NK-92 treated with Interleukin-12 subunit alpha and Interleukin-12 subunit beta, amount 100 ng/mL, for 24 hours (cell line): ENCODE measurements around the gene ZNF396.

ENCODE experiments used
- DNase-seq: peaks from one replicate; lab custom pipeline; 2025; lab: John Stamatoyannopoulos, UW

The ZNF396 gene

DNA sequence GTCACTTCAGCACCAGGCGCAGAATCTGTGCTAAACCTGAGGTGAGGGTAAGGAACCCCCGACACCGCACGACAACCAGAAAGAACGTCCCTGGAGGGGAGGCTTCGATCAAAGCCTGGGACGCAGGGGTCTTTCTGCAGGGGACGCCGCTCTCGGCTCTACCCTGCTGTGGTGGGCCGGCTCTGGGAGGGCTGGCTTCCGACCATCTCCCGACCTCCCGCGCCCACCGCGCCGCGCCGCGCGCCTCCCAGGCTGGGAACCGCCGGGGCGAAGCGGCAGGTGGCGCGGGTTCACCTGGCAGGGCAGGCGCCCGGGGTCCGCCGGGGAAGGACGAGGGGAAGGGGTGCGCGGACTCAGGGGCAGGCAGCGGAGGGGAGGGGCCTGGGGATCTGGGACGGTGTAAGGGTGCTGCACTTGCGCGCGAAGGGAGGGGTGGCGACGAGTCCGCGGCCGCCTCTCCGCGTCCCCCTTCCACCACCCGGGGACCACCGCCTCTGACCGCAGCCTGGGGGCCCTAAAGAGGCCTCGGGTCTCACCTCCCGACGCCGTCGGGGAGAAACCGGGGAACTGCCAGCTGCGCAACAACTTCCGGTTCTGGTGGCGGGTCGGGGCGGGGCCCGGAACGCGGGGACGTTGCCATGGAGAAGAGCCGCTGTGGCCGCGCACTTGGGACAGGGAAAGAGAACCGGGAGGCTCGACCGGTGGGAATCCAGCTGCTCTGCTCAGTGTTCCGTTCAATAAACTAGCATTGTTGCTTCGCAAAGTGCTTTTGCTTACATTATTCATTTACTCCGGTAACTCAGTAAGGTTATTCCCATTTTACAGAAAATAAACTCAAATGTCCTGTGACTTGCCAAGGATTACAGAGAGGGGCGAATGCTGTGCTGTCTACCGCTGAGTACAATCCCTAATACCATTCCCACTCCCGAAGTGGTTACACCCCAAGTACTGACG is at the start of gene ZNF396:
Gene ZNF396 (minus strand): TSS at position 596 of the 954 bp plus-strand sequence. CDS start 3,045 bp downstream, outside the sequence.
- DNase-seq, result no peak

DNA sequence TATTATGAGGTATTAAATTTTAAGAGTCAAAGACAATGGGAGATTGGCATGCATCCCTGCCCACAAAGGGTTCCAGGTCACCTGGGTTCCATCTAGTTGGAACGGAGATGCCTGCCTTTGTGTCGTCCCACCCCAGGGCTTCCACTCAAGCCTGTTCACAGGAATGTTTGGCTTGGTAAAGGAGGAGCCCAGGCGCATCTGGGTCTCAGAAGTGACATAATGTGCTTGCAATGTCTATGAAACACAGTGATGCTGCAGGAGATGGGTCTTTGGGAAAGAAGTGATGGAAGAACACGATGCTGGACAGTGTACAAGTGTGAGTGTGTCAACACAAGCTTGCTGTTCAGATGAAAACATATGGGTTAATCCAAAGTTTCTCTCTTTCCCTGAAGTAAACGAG is 49.6 kb upstream of the ZNF396 start:
- no peak for DNase-seq

DNA sequence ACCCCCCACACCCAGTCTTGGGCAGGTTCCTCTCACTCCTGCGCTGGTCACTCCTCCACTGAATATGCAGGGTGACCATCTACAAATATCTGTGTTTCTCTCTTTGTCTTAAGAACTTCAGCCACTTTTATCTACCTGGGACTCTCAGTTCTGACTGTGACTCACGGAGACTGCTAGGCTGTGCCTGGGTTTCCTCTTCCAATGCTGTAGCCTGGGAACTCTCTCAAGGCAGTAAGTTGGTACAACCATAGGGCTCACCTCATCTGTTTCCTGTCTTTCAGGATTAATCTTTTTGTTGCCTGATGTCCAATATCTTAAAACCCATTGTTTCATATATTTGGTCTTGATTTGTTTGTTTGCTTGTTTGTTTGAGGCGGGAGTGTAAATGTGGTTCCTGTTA is 47.2 kb upstream of the ZNF396 start:
- no peak for DNase-seq

DNA sequence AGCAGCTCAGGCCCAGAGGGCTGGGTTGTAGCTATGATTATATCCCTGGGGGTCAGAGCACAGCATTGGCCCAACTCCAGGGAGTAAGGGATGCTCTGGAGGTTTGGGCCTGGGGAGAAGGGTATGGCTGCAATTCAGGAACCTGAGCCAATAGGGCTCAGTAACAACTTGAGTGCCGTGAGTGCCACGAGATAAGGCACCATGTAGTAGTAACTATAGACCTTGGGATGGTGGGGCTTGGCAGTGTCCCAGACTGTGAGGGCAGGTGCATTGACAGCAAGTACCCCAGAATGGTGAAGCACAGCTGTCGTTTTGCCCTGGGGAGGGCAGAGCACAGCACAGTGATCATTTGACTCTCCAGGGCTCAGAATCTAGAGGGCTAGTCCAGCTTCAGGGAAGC is 45.1 kb upstream of the ZNF396 start:
- no peak for DNase-seq

DNA sequence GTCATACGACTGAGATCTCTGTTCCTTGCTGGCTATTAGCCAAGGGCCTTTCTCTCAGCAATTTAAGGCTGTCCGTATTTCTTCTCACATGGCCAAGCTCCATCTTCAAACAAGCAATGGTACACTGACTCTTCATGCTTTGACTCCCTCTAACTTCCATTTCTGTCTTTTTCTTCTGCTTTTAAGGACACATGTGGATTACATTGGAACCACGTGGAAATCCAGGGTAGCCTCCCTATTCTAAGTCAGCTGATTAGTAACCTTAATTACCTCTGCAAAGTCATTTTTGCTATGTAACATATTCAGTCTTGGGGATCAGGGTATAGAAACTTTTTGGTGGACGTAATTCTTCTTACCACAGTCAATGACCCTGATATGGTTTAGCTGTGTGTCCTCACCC is 41.5 kb upstream of the ZNF396 start:
- DNase-seq, result no peak

DNA sequence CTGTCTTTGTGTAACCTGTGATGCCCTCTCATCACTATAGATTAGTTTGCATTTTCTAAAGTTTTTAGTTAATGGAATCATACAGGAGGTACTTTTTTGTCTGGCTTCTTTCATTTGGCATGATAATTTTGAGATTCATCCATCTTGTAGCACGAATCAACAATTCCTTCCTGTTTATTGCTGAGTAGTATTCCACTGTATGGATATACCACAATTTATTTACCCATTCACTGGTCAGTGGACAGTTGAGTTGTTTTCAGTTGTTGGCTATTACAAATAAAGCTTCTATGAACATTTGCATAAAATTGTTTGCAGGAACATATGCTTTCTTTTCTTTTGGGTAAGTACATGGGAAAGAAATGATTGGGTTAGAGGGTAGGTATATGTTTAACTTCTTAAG is 40.1 kb upstream of the ZNF396 start:
- no peak for DNase-seq

DNA sequence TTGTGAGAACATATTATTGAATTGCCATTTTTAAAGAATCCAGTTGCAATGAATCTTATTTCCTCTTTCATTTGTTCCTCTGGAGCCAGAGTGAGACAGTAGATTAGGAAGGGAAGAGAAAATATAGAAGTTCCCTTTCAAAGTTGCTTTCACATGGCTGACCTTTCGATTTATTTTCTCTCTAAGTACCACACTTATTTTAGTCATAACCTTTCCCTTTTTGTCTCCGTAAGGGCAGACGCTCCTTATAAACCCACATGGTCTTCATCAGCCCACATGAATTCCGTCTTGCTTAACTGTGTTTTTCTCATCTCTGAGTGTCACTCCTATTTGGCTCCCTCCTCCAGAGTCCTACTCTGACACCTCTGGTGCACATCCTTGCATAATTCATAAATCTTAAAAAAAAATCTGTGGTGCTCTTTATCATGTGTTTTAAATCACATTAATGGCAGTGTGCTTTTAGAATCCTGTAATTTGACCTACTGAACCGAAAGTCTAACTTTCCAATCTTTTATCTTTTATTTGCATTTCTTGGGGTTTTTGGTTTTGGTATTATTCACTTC is 38.5 kb upstream of the ZNF396 start:
- DNase-seq, result no peak

DNA sequence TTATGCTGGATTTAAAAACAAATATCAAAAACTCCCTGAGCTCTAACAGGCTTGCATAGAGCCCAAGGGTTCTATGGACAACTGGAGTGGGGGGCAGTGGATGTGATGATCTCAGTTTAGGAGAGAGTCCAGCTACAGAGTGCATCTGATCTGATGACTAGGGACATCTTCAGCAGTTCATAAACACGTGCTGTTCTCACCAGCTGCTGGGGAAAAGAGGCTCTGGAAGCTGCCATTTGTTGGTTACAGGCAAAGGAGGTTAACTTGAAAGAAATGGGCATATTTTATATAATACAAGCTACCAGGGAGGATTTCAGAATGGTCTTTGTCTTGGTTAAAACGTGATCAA is 36.0 kb upstream of the ZNF396 start:
- DNase-seq, result no peak

DNA sequence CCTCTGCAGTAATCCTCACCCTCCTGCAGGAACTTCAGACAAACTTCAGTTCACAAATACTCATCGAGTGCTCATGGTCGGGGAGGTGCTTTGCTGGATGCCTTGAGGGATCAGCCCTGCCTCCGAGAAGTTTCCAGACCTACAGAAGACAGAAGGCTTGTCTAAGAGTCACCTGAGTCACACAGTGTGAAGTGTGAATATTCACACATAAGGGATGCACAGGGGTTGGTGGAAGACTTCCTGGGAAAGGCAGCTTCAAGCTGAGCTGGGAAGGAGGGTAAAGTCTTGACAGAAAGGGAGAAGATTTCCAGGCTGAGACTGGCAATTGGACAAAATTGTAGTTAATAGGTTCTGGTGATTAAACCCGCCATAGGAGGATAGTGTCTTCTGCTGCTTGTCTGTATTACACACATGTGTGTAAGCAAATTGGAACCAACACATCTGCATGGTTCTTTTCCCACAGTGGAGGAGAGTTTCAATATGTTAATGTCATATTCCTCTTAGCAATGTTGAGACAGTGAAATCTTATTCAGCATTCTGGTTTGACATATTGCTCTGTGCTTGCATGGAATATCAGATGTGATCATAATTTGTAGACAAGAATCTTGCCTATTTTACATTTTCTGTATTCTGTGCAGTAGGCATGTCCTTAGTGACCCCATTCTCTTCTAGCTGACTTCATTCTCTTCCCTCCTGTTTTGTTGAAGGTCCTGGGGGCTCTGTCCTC is 34.7 kb upstream of the ZNF396 start:
- no peak for DNase-seq

DNA sequence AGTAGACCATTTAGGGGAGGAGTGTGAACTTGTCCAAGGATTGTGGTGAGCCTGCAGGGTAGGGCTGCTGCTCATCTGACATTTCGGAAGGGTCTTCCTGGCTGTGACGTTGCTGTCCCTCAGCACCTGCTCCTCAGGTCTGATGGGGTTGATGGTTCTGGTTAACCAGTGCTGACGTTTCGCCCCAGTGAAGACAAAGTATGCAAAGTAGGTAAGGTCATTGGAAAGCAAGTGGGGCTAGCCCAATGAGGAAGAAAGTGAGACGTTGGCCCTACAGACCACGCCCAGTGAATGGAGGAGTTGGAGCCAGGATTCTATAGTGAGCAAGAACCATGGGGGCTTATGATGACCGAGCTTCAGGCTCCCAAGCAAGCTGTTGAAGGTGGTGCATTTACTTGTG is 33.4 kb upstream of the ZNF396 start:
- no peak for DNase-seq

DNA sequence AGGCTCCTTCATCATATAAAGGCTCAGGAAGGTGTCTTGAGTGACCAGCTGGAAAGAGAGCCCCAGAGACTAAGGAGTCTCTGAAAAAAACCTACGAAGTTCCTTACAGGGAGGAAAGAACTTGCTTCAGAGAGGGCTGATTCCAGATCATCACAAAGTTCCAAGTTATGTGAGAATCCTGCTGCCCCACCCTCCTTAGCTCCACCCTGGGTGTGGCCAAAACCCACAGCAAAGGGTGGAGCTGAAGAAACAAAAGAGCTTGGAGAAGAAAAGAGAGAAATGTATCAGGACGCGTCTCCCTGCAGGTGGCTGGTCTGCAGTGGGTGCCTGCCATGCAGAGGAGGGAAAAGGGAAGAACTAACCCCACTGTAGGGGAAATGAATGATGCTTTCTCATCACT is 32.8 kb upstream of the ZNF396 start:
- no peak for DNase-seq

DNA sequence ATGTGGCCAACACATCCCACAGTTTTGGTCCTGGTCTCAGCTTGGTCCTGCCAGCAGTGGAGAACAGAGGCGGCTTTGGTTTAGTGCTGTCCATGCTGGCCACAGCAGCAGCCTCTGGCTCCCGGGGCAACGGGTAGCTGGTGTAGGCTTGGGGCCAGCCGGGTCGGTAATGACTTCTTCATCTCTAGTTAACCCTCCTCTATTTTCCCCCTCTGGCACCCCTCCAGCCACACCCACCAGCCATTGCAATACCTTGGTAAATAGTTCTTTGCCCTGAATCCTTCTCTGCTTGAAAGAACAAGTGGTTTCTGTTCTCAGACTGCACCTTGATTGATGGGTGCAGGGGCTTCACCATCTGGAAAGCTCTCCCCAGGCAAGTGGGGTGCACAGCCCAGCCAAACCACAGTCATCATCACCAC is 31.7 kb upstream of the ZNF396 start:
- DNase-seq, result no peak

DNA sequence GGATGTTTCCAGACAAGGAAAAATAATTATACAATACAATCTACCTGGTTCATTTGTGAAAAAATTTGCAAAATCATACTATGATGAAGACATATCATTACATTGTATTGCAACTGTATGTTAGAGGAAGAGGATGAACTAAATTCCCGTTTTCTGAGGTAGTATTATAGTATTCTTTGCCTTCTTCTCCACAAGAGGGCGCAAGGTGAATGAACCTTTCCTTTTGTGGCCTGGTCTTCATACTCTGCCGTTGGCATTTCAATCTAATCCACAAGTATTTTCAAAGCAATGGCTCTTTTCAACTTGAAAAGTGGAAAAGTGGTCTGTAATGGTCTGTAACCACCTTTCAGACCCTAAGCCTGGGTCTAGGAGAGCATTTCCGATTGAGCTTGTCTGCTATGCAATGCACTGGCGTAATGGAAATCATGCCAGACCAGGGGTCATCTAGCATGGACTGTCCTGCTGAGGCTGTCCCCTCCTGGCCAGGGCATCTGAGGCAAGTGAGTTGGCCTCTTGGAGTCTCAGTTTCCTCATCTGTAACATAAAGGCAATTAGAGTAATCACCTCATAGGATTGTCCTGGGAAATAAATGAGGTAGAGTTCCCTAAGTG is 30.8 kb upstream of the ZNF396 start:
- DNase-seq, result no peak

DNA sequence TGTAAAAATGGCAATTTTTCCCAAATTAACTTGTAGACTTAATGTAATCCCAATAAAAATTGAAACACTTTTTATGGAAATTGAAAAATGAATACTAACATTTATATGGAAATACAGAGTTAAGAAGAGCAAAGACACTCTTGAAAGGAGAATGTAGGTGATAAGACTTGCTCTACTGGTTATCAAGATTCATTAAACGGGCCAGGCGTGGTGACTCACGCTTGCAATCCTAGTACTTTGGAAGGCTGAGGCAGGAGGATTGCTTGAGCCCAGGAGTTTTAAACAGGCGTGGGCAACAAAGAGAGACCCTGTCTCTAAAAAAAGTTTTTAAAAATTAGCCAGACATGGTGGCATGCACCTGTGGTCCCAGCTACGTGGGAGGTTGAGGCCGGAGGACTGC is 29.5 kb upstream of the ZNF396 start:
- DNase-seq, result no peak

DNA sequence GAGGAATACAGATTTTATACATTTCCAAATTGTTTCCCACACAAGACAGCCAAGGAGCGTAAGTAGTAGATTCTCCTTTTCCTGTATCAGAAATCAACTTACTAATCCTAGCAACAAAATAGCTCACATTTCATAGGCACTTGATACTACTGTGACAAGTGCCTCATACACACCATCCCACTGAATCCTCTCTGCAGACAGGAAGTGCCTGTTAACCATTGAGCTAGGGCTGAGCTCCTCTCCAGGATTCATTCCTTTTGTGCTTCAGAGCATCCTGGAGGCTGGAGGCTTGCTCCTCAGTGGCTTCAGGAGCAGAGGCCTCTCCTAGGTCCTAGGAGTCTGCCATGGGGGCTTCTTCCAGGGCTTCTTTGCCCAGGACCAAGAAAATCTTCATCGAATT is 20.8 kb upstream of the ZNF396 start:
- DNase-seq, result no peak

DNA sequence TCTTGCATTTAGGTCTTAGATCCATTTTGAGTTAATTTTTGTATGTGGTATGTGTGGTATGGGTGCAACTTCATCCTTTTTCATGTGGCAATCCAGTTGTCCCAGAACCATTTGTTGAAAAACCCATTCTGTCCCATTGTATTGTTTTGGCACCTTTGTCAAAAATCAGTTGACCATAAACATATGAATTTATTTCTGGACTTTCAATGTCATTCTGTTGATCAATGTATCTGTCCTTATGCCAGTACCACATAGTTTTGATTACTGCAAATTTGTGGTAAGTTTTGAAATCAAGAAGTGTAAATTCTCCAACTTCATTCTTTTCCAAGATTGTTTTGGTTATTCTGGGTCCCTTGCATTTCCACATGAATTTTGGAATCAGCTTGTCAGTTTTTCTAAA is 16.6 kb upstream of the ZNF396 start:
- DNase-seq, result no peak

DNA sequence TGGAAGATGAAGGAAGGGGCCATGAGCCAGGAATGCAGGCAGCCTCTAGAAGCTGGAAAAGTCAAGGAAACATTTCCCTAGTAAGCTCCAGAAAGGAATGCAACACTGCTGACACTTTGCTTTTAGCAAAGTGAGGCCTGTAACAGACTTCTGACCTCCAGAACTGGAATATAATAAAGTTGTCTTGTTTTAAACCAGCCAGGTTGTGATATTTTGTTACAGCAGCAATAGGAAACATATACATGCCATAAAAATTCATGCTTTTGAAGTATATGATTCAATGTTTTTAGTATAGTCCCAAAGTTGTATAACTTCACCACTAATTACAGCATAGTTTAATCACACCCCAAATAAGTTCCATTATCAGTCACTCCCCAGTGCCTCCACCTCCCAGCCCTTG is 15.2 kb upstream of the ZNF396 start:
- DNase-seq, result no peak

DNA sequence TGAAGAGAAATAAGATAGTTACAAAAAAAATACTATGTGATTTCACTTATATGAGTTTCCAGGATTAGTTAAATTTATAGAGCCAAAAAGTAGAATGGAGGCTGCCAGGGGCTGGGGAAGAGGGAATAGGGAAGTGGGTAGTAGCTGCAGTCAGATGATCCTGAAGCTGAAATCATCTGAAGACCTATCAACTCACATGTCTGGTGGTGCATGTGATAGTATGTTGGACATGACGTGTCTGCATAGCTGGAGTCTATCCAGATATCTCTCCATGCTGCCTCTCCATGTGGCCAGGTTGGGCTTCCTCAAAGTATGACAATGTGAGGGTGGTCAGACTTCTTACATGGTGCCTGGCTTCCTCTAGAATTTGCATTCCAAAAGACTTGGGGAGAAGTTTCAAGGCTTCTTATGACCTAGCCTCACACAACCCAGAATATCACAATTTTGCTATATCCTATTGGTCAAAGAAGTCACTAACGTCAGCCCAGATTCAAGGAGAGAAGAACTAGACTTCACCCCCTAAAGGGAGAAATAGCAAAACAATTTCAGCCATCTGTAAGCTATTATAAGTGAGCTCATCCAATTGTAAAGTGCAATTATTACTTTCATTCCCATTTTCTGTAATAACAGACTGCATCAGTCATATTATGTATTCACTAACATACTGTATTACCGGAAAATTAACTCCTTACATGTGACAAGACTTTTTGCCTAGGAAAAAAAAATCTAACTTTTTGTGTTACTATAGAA is 14.0 kb upstream of the ZNF396 start:
- DNase-seq, result no peak

DNA sequence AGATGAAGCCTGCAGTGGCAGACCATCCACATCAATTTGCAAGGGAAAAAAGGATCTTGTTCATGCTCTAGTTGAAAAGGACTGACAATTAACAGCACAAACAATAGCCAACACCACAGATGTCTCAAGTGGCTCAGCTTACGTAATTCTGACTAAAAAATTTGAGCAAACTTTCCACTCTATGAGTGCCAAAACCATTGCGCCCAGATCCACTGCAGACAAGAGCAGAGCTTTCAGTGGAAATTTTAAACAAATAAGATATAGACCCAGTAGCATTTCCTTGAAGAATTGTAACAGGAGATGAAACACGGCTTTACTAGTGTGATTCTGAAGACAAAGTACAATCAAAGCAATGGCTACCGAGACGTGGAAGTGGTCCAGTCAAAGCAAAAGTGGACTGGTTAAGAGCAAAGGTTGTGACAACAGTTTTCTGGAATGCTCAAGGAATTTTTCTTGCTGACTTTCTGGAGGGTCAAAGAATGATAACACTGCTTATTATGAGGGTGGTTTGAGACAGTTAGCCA is 12.0 kb upstream of the ZNF396 start:
- DNase-seq, result no peak

DNA sequence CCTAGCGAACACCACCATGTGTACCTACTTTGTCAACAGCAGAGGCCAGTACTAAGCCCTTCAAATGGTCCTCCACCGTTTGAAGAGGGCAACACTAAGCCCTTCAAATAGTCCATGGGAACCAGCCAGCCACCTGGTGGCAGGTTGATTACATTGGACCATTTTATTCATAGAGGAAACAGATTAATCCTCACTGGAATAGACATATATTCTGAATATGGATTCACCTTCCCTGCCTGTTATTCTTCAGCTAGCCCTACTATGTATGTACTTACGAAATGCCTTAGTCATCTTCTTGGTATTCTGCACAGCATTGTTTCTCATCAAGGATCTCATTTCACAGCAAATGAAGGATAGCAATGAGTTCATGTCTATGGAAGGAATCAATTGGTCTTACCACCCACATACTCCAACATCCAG is 10.0 kb upstream of the ZNF396 start:
- DNase-seq, result no peak

DNA sequence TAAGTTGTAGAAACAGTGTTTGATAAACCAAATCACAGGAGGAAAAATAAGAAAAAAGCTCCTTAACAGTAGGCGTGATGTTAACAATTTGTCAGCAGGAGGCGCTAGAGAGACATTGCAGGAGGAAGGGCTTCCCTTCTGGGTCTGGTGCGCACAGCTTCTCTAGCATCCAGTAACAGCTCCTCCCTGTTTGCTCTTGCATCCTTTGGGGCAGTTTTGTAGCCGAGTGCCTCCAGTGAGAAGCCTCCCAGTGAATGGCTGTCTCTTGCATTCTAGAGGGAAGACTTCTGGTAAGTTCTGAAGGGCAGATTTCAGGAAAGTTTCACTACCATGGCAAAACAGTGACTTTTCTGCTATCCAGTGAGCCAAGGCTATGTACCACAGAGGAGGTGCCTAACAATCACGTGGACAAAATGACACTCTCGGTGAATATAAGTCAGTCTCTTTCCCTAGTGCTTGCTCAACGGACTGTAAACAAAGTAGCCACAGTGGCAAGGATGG is 9.5 kb upstream of the ZNF396 start:
- DNase-seq, result peak; percentile 62
